LoVo (cell line): Measurements from ENCODE around the gene TNIK.
A peak's percentile ranks its signal among the peaks of the same experiment; 100 is the strongest.
"Not testable (repeated sequence)": the region's sequence is repeated elsewhere in the genome, so short reads cannot be mapped to it uniquely, and the experiment has no call there.

ENCODE experiments used
- DNase-seq: peaks from one replicate; pipeline ENCODE4 v3.0.0-alpha.2; 2016; ENCODE audit warnings: low spot score

TNIK gene

GRCh38 chr3:171309906-171310359 lies 150.3 kb downstream of the TNIK start:
- peak; percentile 11 for DNase-seq

- DNase-seq, result no peak
Observed at GRCh38 chr3:171307988-171308387, 152.2 kb downstream of the TNIK start.

- no peak for DNase-seq
Observed at GRCh38 chr3:171307046-171307585, 153.1 kb downstream of the TNIK start.

GRCh38 chr3:171306631-171307030 lies 153.6 kb downstream of the TNIK start:
- no peak for DNase-seq

- not testable (repeated sequence) for DNase-seq
Observed at GRCh38 chr3:171305823-171306222, 154.4 kb downstream of the TNIK start.

GRCh38 chr3:171304498-171304897 lies 155.7 kb downstream of the TNIK start:
- DNase-seq, result not testable (repeated sequence)

- DNase-seq, result not testable (repeated sequence)
Observed at GRCh38 chr3:171304017-171304416, 156.2 kb downstream of the TNIK start.

GRCh38 chr3:171301998-171302397 lies 158.2 kb downstream of the TNIK start:
- no peak for DNase-seq

GRCh38 chr3:171301002-171301401 lies 159.2 kb downstream of the TNIK start:
- no peak for DNase-seq

- no peak for DNase-seq
Observed at GRCh38 chr3:171297951-171298350, 162.3 kb downstream of the TNIK start.

GRCh38 chr3:171297207-171297606 lies 163.0 kb downstream of the TNIK start:
- no peak for DNase-seq

- DNase-seq, result no peak
Observed at GRCh38 chr3:171295484-171296373, 164.5 kb downstream of the TNIK start.

GRCh38 chr3:171293142-171293782 lies 166.9 kb downstream of the TNIK start:
- no peak for DNase-seq

- DNase-seq, result no peak
Observed at GRCh38 chr3:171290680-171291079, 169.5 kb downstream of the TNIK start.

GRCh38 chr3:171289291-171289690 lies 170.9 kb downstream of the TNIK start:
- no peak for DNase-seq

- not testable (repeated sequence) for DNase-seq
Observed at GRCh38 chr3:171287761-171288160, 172.4 kb downstream of the TNIK start.

- no peak for DNase-seq
Observed at GRCh38 chr3:171286580-171287249, 173.5 kb downstream of the TNIK start.

GRCh38 chr3:171285287-171285686 lies 174.9 kb downstream of the TNIK start:
- DNase-seq, result no peak

- no peak for DNase-seq
Observed at GRCh38 chr3:171284308-171285075, 175.7 kb downstream of the TNIK start.

GRCh38 chr3:171283848-171284222 lies 176.4 kb downstream of the TNIK start:
- no peak for DNase-seq

- no peak for DNase-seq
Observed at GRCh38 chr3:171283183-171283847, 176.9 kb downstream of the TNIK start.
